DMS53 treated with DMSO at 0.1 percent for 48 hours (cell line): Measurements from ENCODE around the gene ODC1.

Experiments
- DNase-seq: peaks from one replicate; lab custom pipeline; 2025; ENCODE audit not compliant: unreplicated experiment; lab: John Stamatoyannopoulos, UW

The ODC1 gene

GRCh38 chr2:10402062-10402585, 46.0 kb downstream of the ODC1 start:
- DNase-seq: no peak

DNA sequence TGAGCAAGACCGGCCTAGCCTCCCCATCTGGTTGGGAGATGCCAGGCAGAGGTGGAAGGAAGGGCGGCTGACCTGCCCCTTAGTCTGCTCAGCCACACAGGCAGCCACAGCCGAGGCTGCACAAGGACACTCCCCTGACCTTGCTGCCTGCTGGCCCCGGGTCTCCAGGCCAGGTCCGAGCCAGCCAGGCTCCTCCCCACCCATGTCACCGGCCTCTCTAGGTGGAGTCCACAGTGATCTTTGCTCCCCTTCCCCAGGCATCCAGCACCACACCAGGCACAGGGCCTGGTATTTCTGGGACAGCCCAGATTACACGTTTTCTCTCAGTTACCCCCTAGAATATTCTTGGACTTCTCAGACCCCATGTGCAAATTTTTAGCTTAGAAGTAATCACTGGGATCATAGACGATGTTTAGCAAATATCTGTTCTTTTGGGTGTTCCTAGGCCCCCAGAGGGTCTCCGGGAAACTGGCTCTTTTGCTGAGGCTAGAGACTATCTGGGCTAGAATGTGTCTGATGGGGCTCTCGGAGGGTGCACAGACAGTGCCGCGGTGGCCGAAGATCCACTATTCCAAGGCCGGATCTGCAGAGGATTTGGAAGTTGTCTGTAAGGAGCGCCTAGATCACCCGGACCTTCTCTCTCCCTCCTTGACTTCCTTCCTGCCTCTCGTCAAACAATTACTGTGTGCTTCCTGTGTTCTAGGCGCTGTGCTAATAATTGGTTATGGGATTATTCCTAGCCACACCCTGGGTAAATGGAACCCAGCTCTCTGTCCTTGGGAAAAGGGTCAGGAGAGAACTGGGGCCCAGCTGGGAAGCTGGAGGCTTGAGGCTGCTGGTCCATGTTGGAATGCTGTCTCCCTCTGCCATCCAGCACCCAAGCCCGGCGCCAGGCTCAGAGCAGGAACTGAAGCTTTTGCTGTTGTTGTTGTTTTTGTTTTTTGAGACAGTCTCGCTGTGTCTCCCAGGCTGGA, 46.9 kb downstream of the ODC1 start:
- DNase-seq: no peak

DNA sequence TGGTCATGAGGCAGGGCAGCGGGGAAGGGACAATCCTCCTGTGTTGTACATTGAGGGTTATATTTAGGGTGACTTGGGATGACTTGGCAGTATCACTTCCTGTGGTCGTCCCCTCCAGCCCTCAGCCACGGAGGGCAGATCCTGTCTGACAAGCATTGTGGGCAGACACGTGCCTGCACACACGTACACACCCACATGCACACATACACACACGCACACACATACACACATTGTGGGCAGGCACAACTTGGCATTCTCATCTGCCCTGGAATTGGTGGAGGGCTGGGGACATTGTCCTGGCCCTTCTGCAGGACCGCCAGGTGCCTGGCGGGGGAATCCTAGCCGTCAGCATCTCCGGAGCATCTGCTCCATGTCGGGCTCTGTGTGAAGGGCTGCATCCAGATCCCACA, 47.6 kb downstream of the ODC1 start:
- no peak for DNase-seq

DNA sequence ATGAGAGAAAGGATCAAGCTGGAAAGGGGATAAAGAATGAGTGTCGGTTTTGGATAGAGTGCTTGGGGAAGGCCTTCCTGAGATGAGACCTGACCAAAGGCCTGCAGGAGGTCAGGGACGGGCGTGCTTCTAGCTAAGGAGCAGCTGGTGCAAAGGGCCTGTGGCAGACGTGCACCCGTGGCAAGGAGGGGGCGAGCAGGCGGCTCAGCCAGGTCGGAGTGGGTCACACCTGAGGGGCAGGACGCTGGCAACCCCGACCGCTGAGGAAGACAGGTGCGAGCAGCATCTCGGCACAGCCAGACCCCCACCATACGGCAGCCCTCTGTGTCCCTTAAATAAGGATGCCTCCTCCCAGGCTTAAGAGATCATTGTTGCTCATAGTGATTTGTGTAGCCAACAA, 48.1 kb downstream of the ODC1 start:
- no peak for DNase-seq

DNA sequence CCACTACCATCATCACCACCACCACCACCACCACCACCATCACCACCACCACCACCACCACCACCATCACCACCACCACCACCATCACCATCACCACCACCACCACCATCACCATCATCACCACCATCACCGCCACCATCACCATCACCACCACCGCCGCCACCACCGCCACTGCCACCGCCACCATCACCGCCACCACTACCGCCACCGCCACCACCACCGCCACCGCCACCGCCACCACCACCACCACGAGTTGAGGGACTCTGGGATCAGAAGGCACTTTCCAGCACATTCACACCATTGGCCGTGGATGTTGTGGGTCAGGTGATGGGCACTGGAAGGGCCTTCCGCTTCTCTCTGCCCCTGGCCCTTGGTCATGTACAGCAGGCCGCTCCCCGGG, 48.8 kb downstream of the ODC1 start:
- DNase-seq: no peak

GRCh38 chr2:10398496-10398895, 49.6 kb downstream of the ODC1 start:
- DNase-seq: no peak

DNA sequence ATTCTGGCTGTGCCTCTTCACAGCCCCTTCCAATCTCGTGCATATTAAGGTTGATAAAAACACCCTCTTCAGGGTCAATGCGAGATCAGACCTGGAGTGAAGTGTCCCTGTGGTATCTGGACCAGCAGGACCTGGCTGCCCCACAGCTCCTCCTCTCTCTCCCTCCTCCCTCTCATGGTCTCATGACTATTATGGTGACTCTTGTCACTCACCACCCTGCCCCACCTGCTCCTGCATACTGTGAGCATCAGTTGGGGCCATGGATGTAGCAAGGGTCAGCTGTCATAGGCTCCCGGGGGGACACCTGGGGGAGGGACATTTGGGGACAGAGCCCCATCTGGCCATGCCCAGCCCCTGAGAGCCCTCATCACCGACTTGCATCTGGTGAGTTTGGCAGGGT, 50.2 kb downstream of the ODC1 start:
- no peak for DNase-seq

- no peak for DNase-seq
These were observed 50.7 kb downstream of the ODC1 start for GRCh38 chr2:10397297-10397875.

- no peak for DNase-seq
These were observed 51.7 kb downstream of the ODC1 start for GRCh38 chr2:10396464-10396863.

GRCh38 chr2:10395893-10396292, 52.2 kb downstream of the ODC1 start:
- DNase-seq: no peak

DNA sequence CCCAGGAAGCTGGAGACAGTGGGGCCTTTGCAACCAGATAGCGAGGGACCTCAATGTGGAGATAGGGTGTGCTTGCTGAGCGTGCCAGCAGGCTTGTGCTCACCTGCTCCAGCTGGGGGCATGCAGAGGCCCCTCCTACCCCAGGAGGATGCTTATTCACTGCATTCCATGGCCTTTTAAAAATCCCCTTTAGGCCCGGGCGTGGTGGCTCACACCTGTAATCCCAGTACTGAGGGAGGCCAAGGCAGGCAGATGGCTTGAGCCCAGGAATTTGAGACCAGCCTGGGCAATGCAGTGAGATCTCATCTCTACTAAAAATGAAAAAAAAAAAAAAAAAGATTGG, 54.5 kb downstream of the ODC1 start:
- no peak for DNase-seq

DNA sequence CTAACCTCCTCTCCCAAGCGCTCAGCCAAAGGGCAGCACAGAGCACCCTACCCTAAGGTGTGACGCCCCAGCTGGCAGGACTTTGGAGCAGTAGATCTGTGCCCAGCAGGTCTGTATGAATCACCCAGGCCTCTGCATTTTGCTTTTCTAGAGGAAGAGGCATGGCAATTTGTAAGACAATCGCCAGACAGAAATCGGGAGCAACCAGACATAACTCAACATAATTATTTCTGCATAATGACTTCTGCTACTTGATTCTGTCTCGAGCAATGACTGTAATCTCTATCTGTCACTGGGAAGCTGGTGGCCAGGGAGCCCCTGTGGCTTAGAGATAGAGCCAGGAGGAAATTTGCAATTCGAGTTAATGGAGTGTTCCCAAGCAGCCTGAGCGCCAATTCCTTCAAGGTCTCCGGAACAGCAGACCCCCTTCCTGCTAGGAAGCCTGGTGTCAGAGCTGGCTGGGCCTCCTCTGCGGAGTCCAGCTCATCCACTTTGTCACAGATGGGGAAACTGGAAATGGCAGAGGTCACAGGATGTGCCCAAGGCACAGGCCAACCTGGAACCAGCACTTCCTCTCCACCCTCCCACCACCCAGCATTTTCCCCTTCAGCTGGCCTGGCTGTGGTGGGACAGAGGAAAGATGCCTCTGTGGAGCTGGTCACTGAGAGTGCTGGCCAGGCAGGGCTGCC, 55.0 kb downstream of the ODC1 start:
- DNase-seq: no peak

- DNase-seq: no peak
These were observed 55.6 kb downstream of the ODC1 start for GRCh38 chr2:10392548-10392947.

DNA sequence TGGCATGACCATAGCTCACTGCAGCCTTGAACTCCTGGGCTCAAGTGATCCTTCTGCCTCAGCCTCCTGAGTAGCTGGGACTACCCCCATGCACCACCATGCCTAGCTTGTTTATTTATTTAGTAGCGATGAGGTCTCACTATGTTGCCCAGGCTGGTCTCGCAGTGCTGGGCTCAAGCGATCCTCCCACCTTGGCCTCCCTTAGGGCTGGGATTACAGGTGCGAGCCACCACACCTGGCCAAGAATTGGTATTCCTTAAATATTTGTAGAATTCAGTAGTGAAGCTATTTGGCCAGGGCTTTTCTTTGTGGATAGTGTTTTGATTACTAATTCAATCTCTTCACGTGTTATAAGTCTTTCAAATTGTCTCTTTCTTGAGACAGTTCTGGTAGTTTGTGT, 56.0 kb downstream of the ODC1 start:
- no peak for DNase-seq

DNA sequence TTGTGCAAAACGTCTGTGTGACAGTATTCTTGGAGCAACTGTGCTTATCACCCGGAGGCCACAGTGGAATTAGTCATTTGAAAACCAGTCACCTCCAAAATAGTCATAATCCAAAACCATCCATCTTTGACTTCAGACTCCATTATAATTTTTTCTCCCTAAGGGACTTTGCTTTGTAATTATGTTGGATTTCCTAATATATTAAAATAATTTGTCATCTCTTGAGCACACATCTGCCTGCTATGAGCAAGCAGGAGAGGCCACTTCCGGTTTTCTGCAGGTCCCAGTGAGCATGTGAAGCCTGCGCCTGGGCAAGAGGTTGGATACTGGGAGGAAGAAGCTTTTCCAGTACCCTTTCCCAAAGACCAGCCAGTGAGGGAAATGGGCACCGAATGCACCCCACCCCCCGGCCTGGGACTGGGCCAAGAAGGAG, 57.7 kb downstream of the ODC1 start:
- no peak for DNase-seq
